ENCODE results near the gene MEIKIN. TPM values are rescaled to one million over a fixed set of nuclear protein-coding genes. Genes with fewer than 3 reads are reported as not detected.

MEIKIN gene
- polyA plus RNA-seq, 1 donor from 2014 or later = not detected

- no peaks in the 10 kb centered on the region for H3F3A ChIP-seq (ENCODE audit: insufficient read depth, low read length, poor library complexity, severe bottlenecking)
- no peak for TF ChIP-seq EP300 (conservative IDR thresholded peaks at IDR 0.05; ENCODE audit: poor library complexity, severe bottlenecking)
- TF ChIP-seq RAD21 (conservative IDR thresholded peaks at IDR 0.05) = no peak
- no peak for TF ChIP-seq MXI1 (conservative IDR thresholded peaks at IDR 0.05; ENCODE audit: poor library complexity, severe bottlenecking)
- no peak for TF ChIP-seq REST (IDR thresholded peaks at IDR 0.05; ENCODE audit: borderline replicate concordance)
- H3K9me2 ChIP-seq (ENCODE audit: insufficient read depth, low read length) = no peaks in the 10 kb centered on the region
- no peaks in the 10 kb centered on the region for H3K36me3 ChIP-seq (ENCODE audit: insufficient read depth, low read length)
- no peaks in the 10 kb centered on the region for H3K27me3 ChIP-seq (ENCODE audit: insufficient read depth, low read depth, low read length)
- H3K79me2 ChIP-seq (replicated peaks; ENCODE audit: insufficient read depth, low read length) = no peaks in the 10 kb centered on the region
- no peak overlapping the region for H3K9ac ChIP-seq (ENCODE audit: low read length)
- no peak overlapping the region for H3K27ac ChIP-seq (ENCODE audit: low read length)
- no peaks in the 10 kb centered on the region for H3K9me3 ChIP-seq (ENCODE audit: low read length)
- H4K20me1 ChIP-seq (ENCODE audit: insufficient read depth) = no peaks in the 10 kb centered on the region
- no peak overlapping the region for H3K4me3 ChIP-seq (ENCODE audit: low read length)
- no peak overlapping the region for H3K4me2 ChIP-seq (ENCODE audit: low read length)
- H2AFZ ChIP-seq (ENCODE audit: low read depth, low read length) = no peak overlapping the region
Observed at GRCh38 chr5:131855452-131855851, 90.0 kb downstream of the MEIKIN start.

- no peak overlapping the region for H2AFZ ChIP-seq (ENCODE audit: low read depth, low read length)
- no peak overlapping the region for H3K4me3 ChIP-seq (ENCODE audit: low read length)
- no peaks in the 10 kb centered on the region for H3F3A ChIP-seq (ENCODE audit: insufficient read depth, low read length, poor library complexity, severe bottlenecking)
- no peaks in the 10 kb centered on the region for H3K9me2 ChIP-seq (ENCODE audit: insufficient read depth, low read length)
- no peaks in the 10 kb centered on the region for H3K36me3 ChIP-seq (ENCODE audit: insufficient read depth, low read length)
- H3K9me3 ChIP-seq (ENCODE audit: low read length) = no peaks in the 10 kb centered on the region
- H4K20me1 ChIP-seq (ENCODE audit: insufficient read depth) = no peaks in the 10 kb centered on the region
- no peaks in the 10 kb centered on the region for H3K79me2 ChIP-seq (replicated peaks; ENCODE audit: insufficient read depth, low read length)
- H3K27ac ChIP-seq (ENCODE audit: low read length) = no peak overlapping the region
- no peak overlapping the region for H3K9ac ChIP-seq (ENCODE audit: low read length)
- H3K27me3 ChIP-seq (ENCODE audit: insufficient read depth, low read depth, low read length) = no peaks in the 10 kb centered on the region
- no peak overlapping the region for H3K4me2 ChIP-seq (ENCODE audit: low read length)
- no peak for TF ChIP-seq CTCF (IDR thresholded peaks at IDR 0.05; ENCODE audit: poor library complexity, severe bottlenecking)
- TF ChIP-seq TAF1 (IDR thresholded peaks at IDR 0.05; ENCODE audit: low read depth) = no peak
- no peak for TF ChIP-seq POLR2AphosphoS5 (IDR thresholded peaks at IDR 0.05)
- no peak for TF ChIP-seq SMC3 (conservative IDR thresholded peaks at IDR 0.05; ENCODE audit: poor library complexity)
- no peak for TF ChIP-seq RAD21 (conservative IDR thresholded peaks at IDR 0.05)
- TF ChIP-seq EP300 (conservative IDR thresholded peaks at IDR 0.05; ENCODE audit: poor library complexity, severe bottlenecking) = no peak
- no peak for TF ChIP-seq EZH2 (IDR thresholded peaks at IDR 0.05; ENCODE audit: borderline replicate concordance, insufficient read depth, low read length, poor library complexity, severe bottlenecking)
Observed at GRCh38 chr5:131854134-131854533, 91.3 kb downstream of the MEIKIN start.

GRCh38 chr5:131848662-131849061, 96.8 kb downstream of the MEIKIN start:
- no peak overlapping the region for H3K4me3 ChIP-seq (ENCODE audit: low read length)
- no peaks in the 10 kb centered on the region for H4K20me1 ChIP-seq (ENCODE audit: insufficient read depth)
- H2AFZ ChIP-seq (ENCODE audit: low read depth, low read length) = no peak overlapping the region
- no peaks in the 10 kb centered on the region for H3K9me3 ChIP-seq (ENCODE audit: low read length)
- H3K9me2 ChIP-seq (ENCODE audit: insufficient read depth, low read length) = no peaks in the 10 kb centered on the region
- no peak overlapping the region for H3K4me2 ChIP-seq (ENCODE audit: low read length)
- no peaks in the 10 kb centered on the region for H3K27me3 ChIP-seq (ENCODE audit: insufficient read depth, low read depth, low read length)
- H3F3A ChIP-seq (ENCODE audit: insufficient read depth, low read length, poor library complexity, severe bottlenecking) = no peaks in the 10 kb centered on the region
- no peak overlapping the region for H3K27ac ChIP-seq (ENCODE audit: low read length)
- no peaks in the 10 kb centered on the region for H3K36me3 ChIP-seq (ENCODE audit: insufficient read depth, low read length)
- H3K79me2 ChIP-seq (replicated peaks; ENCODE audit: insufficient read depth, low read length) = no peaks in the 10 kb centered on the region
- no peak for TF ChIP-seq MXI1 (conservative IDR thresholded peaks at IDR 0.05; ENCODE audit: poor library complexity, severe bottlenecking)
- TF ChIP-seq POLR2AphosphoS5 (IDR thresholded peaks at IDR 0.05) = no peak
- TF ChIP-seq REST (IDR thresholded peaks at IDR 0.05; ENCODE audit: borderline replicate concordance) = no peak
- TF ChIP-seq CTCF (IDR thresholded peaks at IDR 0.05; ENCODE audit: poor library complexity, severe bottlenecking) = no peak
- no peak for TF ChIP-seq EP300 (conservative IDR thresholded peaks at IDR 0.05; ENCODE audit: poor library complexity, severe bottlenecking)
- no peak overlapping the region for H3K9ac ChIP-seq (ENCODE audit: low read length)

All from neural cell (in vitro differentiated cells).